PC-3 (cell line): Measurements from ENCODE around the gene RAD9A. TPM values are rescaled to one million over a fixed set of nuclear protein-coding genes. Genes with fewer than 3 reads are reported as not detected.

Experiments used
- ATAC-seq: fragments of 200-7000 bp; cut with Tn5 transposase; 2 replicates; pipeline ENCODE4 v1.9.1; 2020; ENCODE audit warnings: mild to moderate bottlenecking, moderate library complexity
- BruUV-seq: library from RNA; stranded (reverse); fragments of 400-500 nt; replicated peaks from 2 replicates; lab custom pipeline; 2021; lab: Mats Ljungman, UMichigan
- CTCF ChIA-PET: fragments of 300-600 bp; sonication (Branson Sonifier 250); formaldehyde crosslinking; loops from one replicate; lab custom pipeline; 2022; ENCODE audit warnings: antibody characterized with exemption; lab: Charles Lee
- POLR2A ChIA-PET: fragments of 300-600 bp; sonication (Branson Sonifier 250); formaldehyde crosslinking; loops from one replicate; lab custom pipeline; 2022; ENCODE audit warnings: antibody characterized with exemption; ENCODE audit not compliant: unreplicated experiment; lab: Charles Lee
- DNase-seq: peaks from one replicate; pipeline ENCODE4 v3.0.0-alpha.2; 2015
- H2AFZ ChIP-seq: fragments of 300-600 bp; sonication (generic); 2 replicates; pipeline ENCODE4 v1.6.0; 2016; ENCODE audit warnings: antibody characterized with exemption, low read length
- H3F3A ChIP-seq: fragments of 300-600 bp; sonication (generic); one replicate; pipeline ENCODE4 v1.6.0; 2017; ENCODE audit warnings: antibody characterized with exemption, low read length, control low read depth, mild to moderate bottlenecking; ENCODE audit not compliant: unreplicated experiment
- H3K27ac ChIP-seq: fragments of 300-600 bp; sonication (generic); 2 replicates; pipeline ENCODE4 v1.5.1; 2016; ENCODE audit warnings: mild to moderate bottlenecking, low read length
- H3K27me3 ChIP-seq: fragments of 300-600 bp; sonication (generic); 2 replicates; pipeline ENCODE4 v1.6.1; 2016; ENCODE audit warnings: low read length, mixed read lengths
- H3K36me3 ChIP-seq: fragments of 300-600 bp; sonication (generic); 2 replicates; pipeline ENCODE4 v1.6.1; 2016; ENCODE audit warnings: low read depth, mixed run types, low read length, mixed read lengths
- H3K4me1 ChIP-seq: fragments of 300-600 bp; sonication (generic); 2 replicates; pipeline ENCODE4 v1.5.1; 2016; ENCODE audit warnings: low read length; ENCODE audit not compliant: insufficient read depth
- H3K4me2 ChIP-seq: fragments of 300-600 bp; sonication (generic); 2 replicates; pipeline ENCODE4 v1.6.0; 2016; ENCODE audit warnings: low read length
- H3K4me3 ChIP-seq: fragments of 300-600 bp; sonication (generic); 2 replicates; pipeline ENCODE4 v1.5.1; 2016; ENCODE audit warnings: mild to moderate bottlenecking, low read length, mixed read lengths
- H3K79me2 ChIP-seq: fragments of 300-600 bp; sonication (generic); 2 replicates; pipeline ENCODE4 v1.6.1; 2017; ENCODE audit warnings: low read length, mixed read lengths
- H3K9ac ChIP-seq: fragments of 300-600 bp; sonication (generic); 2 replicates; pipeline ENCODE4 v1.6.0; 2016; ENCODE audit warnings: mild to moderate bottlenecking, low read length
- H3K9me2 ChIP-seq: fragments of 300-600 bp; sonication (generic); replicated peaks from 2 replicates; pipeline ENCODE4 v1.6.1; 2016; ENCODE audit warnings: mixed run types, low read length, mixed read lengths
- H3K9me3 ChIP-seq: fragments of 300-600 bp; sonication (generic); 2 replicates; pipeline ENCODE4 v1.6.1; 2016; ENCODE audit warnings: low read length, mixed read lengths
- H4K20me1 ChIP-seq: fragments of 300-600 bp; sonication (generic); 2 replicates; pipeline ENCODE4 v1.6.1; 2016; ENCODE audit warnings: low read length, mixed read lengths
- CTCF ChIP-seq: fragments of 300-600 bp; sonication (generic); conservative IDR thresholded peaks from 2 replicates; pipeline ENCODE4 v1.5.1; 2017; ENCODE audit warnings: antibody characterized with exemption, low read depth, mild to moderate bottlenecking, low read length
- EZH2 ChIP-seq: fragments of 300-600 bp; sonication (generic); IDR thresholded peaks from one replicate; pipeline ENCODE4 v1.6.1; 2017; ENCODE audit warnings: antibody characterized with exemption, mild to moderate bottlenecking, low read length; ENCODE audit not compliant: unreplicated experiment
- EZH2phosphoT487 ChIP-seq: fragments of 300-600 bp; sonication (generic); IDR thresholded peaks from 2 replicates; pipeline ENCODE4 v1.6.1; 2018; ENCODE audit warnings: mild to moderate bottlenecking, antibody characterized with exemption, low read length, borderline replicate concordance
- intact Hi-C: fragments of 100-400 bp; cut with micrococcal nuclease; formaldehyde crosslinking; loops from 2 replicates; pipeline ENCODE4 v1.9.0; 2023
- total RNA-seq: library from RNA; depleted of rRNA; stranded (reverse); fragments of >200 nt; gene quantifications from 2 replicates; pipeline ENCODE4 v1.2.3, GENCODE V29; 2014

The RAD9A gene
- total RNA-seq, 1 experiment from 2014 or later: 45.5 TPM

DNA sequence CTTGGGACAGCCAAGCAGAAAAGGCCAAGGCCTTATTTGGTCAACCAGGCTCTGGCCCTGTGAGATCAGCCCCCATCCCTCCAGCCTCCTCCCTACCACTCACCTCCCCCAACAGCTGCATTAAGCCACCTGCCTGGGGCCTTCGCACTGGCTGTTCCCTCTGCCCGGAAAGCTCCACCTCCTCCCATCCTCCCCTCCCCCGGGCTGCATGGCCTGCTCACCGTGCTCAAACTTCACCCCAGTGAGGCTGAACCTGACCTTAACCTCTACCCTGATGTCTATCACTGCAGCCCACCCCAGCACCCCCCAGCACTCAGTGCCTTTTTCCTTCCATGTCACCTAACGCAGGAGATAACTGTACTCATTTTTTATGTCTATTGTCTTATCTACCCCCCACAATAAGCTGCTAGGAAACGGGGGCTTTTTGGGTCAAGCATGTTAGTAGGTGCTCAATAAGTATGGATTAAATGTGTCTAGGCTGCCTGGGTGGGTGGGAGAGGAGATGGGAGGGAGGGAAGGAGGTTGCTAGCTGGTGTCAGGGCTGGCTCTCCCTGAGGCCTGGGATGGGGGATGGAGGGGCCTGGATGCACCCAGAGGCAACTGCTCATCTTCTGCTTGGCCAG lies 44.8 kb downstream of the RAD9A start:
- CTCF ChIA-PET: no interaction called here

GRCh38 chr11:67437082-67437808 lies 45.5 kb downstream of the RAD9A start, which contains the start of gene PTPRCAP:
Gene PTPRCAP, minus strand, starts transcription at chr11:67437682. Its CDS starts 63 bp downstream, at chr11:67437619.
- Histone ChIP-seq H3K27ac (no peak within 1 kb of the TSS), H2AFZ (no peak within 1 kb of the TSS), H3K9ac (no peak within 1 kb of the TSS), H3K9me2 (no peaks in the 10 kb centered on the region), H3K9me3 (no peaks in the 10 kb centered on the region), H3K36me3 (peaks cover 29% of the 10 kb centered on the region; the same call in 1 of the 2 replicates), H3F3A (peaks cover 9% of the 10 kb centered on the region), H3K27me3 (no peaks in the 10 kb centered on the region), H3K4me2 (no peak within 1 kb of the TSS), H3K79me2 (no peaks in the 10 kb centered on the region), H4K20me1 (no peaks in the 10 kb centered on the region), H3K4me1 (no peaks in the 10 kb centered on the region), H3K4me3 (no peak within 1 kb of the TSS)
- ATAC-seq (no peak), DNase-seq (no peak)
- BruUV-seq: no TSS peak
- CTCF ChIA-PET: no interaction called here
- no peak for TF ChIP-seq CTCF
- TF ChIP-seq EZH2: no peak
- no peak for TF ChIP-seq EZH2phosphoT487
- POLR2A ChIA-PET: no interaction called here
- intact Hi-C loops: no loop called here

More for the DNA sequence above, 44.8 kb downstream of the RAD9A start:
- TF ChIP-seq EZH2phosphoT487: no peak
- no peak overlapping the region for H3K27ac ChIP-seq
- H4K20me1 ChIP-seq: no peaks in the 10 kb centered on the region
- DNase-seq: no peak
- H3F3A ChIP-seq: peaks cover 9% of the 10 kb centered on the region
- H3K36me3 ChIP-seq: peaks cover 35% of the 10 kb centered on the region; the same call in 1 of the 2 replicates
- peaks cover 3% of the 10 kb centered on the region; the same call in 1 of the 2 replicates for H3K79me2 ChIP-seq
- no peaks in the 10 kb centered on the region for H3K4me1 ChIP-seq
- H2AFZ ChIP-seq: no peak overlapping the region
- H3K9ac ChIP-seq: no peak overlapping the region
- no peak for ATAC-seq
- H3K9me2 ChIP-seq: no peaks in the 10 kb centered on the region
- no peaks in the 10 kb centered on the region for H3K27me3 ChIP-seq
- H3K4me2 ChIP-seq: no peak overlapping the region
- POLR2A ChIA-PET: no interaction called here
- no peaks in the 10 kb centered on the region for H3K9me3 ChIP-seq
- no peak overlapping the region for H3K4me3 ChIP-seq
- BruUV-seq: no TSS peak
- intact Hi-C loops: no loop called here

GRCh38 chr11:67437809-67438157 lies 46.0 kb downstream of the RAD9A start:
- H3K27me3 ChIP-seq: no peaks in the 10 kb centered on the region
- H2AFZ ChIP-seq: no peak overlapping the region
- no peak overlapping the region for H3K4me2 ChIP-seq
- intact Hi-C loops: no loop called here
- ChIA-PET POLR2A (no interaction called here), CTCF (no interaction called here)
- no TSS peak for BruUV-seq
- DNase-seq: no peak
- TF ChIP-seq EZH2 (no peak), EZH2phosphoT487 (no peak), CTCF (no peak)
- H3K9ac ChIP-seq: no peak overlapping the region
- H3K79me2 ChIP-seq: 0 out of 2 replicates have a peak, but pooled peaks cover 3% of the 10 kb centered on the region
- H4K20me1 ChIP-seq: no peaks in the 10 kb centered on the region
- no peaks in the 10 kb centered on the region for H3K4me1 ChIP-seq
- no peaks in the 10 kb centered on the region for H3K9me3 ChIP-seq
- H3K27ac ChIP-seq: no peak overlapping the region
- H3K9me2 ChIP-seq: no peaks in the 10 kb centered on the region
- peaks cover 25% of the 10 kb centered on the region; the same call in 1 of the 2 replicates for H3K36me3 ChIP-seq
- H3K4me3 ChIP-seq: no peak overlapping the region
- H3F3A ChIP-seq: peaks cover 9% of the 10 kb centered on the region
- no peak for ATAC-seq
